Fibroblast of mammary gland (primary cell): ENCODE data around the gene P4HTM.

Experiments used
- DNase-seq: peaks from one replicate; pipeline ENCODE4 v3.0.0-alpha.2; 2010; ENCODE audit warnings: low read depth
- H3K4me3 ChIP-seq: 2 replicates; pipeline ENCODE4 v1.5.1; 2011; ENCODE audit warnings: low read depth, mild to moderate bottlenecking, low read length, moderate library complexity; ENCODE audit not compliant: control insufficient read depth
- CTCF ChIP-seq: conservative IDR thresholded peaks from 2 replicates; pipeline ENCODE4 v1.5.1; 2011; ENCODE audit warnings: low read depth, low read length, inconsistent platforms; ENCODE audit not compliant: control insufficient read depth, insufficient read depth

P4HTM gene

GRCh38 chr3:49013113-49013737 is 23.2 kb downstream of the P4HTM start:
- no peak for TF ChIP-seq CTCF
- H3K4me3 ChIP-seq = no peak overlapping the region
- DNase-seq = no peak

DNA sequence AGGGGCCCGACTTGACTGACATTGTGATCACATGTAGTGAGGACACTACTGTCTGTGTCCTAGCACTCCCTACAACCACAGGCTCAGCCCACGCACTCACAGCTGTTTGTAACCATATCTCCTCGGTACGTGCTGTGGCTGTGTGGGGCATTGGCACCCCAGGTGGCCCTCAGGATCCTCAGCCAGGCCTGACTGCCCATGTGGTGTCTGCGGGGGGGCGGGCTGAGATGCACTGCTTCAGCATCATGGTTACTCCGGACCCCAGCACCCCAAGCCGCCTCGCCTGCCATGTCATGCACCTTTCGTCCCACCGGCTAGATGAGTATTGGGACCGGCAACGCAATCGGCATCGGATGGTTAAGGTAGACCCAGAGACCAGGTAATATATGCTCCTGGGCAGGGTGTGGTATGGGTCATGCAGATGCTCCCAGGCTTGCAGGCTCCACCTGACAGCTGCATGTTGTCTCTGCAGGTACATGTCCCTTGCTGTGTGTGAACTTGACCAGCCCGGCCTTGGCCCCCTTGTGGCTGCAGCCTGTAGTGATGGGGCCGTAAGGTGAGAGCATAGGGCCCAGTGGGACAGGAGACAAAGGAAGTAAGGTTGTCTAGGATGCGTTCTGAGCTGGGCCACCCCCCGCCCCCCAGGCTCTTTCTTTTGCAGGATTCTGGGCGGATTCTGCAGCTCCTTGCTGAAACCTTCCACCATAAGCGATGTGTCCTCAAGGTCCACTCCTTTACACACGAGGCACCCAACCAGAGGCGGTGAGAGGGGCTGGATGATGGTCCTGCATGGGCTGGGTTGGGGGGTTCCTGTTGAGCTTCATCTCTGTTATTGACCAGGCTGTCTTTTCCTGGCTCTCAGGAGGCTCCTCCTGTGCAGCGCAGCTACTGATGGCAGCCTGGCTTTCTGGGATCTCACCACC is 24.0 kb downstream of the P4HTM start:
- peak; percentile 41 for DNase-seq
- peak; percentile 72 for TF ChIP-seq CTCF
- no peak overlapping the region for H3K4me3 ChIP-seq

- no peak for DNase-seq
- no peak for TF ChIP-seq CTCF
- H3K4me3 ChIP-seq = no peak overlapping the region
These were observed 25.0 kb downstream of the P4HTM start for GRCh38 chr3:49015072-49015471.

DNA sequence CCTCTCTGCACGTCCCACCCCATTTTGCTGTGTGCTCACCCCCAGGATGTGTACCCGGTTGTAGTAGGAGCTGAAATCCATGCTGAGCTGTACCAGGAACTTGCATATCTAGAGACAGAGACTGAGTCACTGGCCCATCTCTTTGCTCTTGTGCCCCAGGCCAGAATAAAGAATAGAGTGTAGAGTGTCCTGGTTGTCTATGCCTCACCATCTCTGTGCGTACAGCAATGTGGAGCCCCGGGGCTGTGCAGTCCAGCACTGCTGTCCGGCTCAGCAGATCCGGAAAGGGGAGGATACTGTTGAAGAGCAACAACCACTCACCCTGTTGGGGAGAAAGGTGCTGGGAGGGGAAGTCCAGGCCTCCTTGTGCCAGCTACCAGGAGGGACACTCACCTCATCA is 25.7 kb downstream of the P4HTM start:
- H3K4me3 ChIP-seq = no peak overlapping the region
- TF ChIP-seq CTCF = no peak
- DNase-seq = no peak

DNA sequence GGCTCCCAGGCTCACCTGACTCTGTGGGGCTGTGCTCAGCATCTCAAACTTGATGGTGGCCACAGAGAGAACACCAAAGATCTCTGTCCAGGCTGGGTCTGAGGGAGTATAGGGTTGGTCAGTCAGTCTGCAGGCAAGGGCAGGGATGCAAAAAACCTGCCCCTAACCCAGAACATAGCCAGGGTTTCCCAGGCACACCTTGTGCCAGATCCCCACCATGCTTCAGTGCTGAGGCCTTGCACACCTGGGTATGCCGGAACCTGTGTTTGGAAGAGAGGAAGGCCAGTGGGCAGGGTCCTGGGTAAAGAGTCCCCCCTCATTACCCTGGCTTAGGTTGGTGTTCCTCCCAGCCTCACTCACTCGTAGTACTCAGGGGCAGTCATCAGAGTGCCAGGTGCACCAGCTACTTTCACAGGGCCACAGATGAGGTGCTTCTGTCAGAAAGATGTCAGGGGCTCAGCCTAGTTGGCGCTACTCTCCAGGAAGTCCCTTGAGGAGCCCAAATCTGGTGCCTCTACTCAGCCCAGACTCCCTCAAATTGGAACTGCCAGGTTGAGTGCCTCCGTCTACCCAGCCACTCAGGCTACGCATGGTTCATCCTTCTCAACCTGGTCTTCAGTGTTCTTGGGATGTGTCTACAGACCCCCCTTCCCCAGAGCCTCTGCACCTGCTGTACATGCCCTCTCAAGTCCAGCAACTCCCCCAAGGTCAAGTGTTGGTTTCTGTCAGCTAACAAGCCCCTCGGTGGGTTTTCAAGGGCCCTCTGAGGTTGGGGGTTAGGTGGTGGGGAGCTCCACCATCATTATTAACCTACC is 26.6 kb downstream of the P4HTM start:
- TF ChIP-seq CTCF = no peak
- DNase-seq = no peak
- no peak overlapping the region for H3K4me3 ChIP-seq

DNA sequence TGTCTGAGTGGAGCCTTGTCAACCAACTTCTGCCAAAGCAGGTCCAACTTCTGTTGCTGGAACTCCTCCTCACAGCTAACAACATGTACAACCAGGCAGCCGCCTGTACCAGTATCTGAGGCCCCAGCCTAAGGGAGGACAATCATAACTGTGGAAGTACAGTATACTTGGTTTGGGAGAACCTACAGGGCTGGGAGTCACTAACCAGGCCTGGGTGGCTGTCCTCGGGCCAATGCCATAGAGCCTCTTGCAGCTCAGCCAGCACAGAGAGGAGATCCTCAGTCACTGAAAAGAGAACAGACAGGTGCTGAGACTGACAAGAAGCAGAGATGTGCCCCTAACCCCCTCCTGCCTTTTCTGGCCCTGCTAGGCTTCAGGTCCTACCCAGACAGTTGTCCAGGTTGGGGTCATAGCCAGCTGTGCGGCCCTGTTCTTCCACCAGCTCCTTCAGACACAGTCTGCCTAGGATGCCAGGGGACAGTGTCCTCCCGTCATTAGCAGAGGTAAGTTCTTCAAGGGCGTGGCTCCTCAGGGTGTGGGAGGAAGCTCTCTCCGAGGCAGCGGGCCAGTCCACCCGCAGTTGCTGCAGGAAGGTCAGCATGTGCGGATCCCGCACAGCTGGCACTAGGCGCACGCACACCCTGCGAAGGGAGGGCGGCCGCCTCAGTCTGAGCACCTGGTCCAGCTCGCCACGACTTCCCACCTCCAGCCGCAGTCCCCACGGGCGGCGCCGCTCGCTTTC is 27.4 kb downstream of the P4HTM start:
- no peak for DNase-seq
- peak overlapping the region; percentile 74 for H3K4me3 ChIP-seq
- TF ChIP-seq CTCF = no peak
